Frontal cortex (tissue), 4 donors: Measurements from ENCODE around the gene SHH. TPM values are rescaled to one million over a fixed set of nuclear protein-coding genes. Genes with fewer than 3 reads are reported as not detected.

ENCODE experiments used
- DNase-seq, 2 donors: peaks; one replicate each; pipeline ENCODE4 v3.0.0; 2012; ENCODE audit warnings: low spot score in 2 of 2
- FAIRE-seq: peaks from 2 replicates; lab custom pipeline; 2012; peaks lifted over from hg19 to GRCh38; lab: Jason Lieb, UNC
- total RNA-seq: library from RNA; depleted of rRNA; stranded (reverse); fragments of >200 nt; gene quantifications from one replicate; pipeline ENCODE4 v1.2.3, GENCODE V29; 2014
- donor health status: control.
- donor health status: control.
- donor health status: control.

The SHH gene
- total RNA-seq, 1 donor from 2014 or later = 1.6 TPM

DNA sequence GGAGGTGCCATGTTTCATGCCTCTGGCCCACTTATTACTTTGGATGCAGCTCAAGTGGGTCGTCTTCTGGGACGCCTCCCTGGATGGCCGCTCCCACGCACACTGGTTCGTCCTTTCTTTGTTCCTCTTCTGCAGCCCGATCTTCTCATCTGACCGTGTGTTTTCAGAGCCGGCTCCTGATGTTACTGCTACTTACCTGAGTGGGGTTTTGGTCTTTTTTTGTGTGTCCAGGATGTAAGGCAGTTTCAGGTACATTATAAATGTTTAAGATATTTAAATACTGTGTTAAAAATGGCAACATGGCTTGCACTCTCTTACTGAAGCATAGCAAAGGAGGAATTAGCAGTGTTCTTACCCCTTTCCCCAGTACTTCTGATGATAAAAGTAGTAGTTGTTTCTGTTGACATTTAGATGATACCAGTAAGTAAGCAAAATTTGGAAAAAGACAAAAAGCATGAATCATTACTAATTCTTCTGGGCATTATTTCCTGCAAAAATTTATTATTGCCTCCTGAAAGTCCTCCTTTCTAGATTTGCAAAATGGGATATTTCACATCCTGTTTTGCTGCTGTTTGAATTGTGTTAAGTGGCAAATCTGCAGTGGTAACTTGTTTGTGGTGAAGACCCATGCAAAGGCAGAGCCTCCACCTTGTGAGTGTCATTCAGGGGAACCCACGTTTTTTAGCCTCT, 59.4 kb downstream of the SHH start:
- no peak for FAIRE-seq
- no peak for DNase-seq

DNA sequence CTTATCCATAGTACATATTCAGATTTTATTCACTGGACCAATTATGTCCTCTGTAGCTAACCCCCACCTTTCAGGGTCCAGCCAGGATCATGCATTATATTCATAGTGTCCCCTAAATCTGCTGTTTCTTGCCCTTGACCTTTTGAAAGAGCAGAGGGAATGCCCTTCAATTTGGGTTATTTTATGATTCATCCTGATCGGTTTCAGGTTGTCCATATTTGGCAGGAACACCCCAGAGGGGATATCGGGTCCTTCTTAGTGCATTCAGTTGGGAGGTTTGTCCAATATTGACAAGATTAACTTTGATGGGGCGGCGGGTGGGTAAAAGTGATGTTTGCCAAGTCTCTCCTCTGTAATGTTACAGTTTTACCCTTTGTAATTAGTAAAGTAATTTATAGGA, 60.9 kb downstream of the SHH start:
- FAIRE-seq (no peak), DNase-seq (no peak)

DNA sequence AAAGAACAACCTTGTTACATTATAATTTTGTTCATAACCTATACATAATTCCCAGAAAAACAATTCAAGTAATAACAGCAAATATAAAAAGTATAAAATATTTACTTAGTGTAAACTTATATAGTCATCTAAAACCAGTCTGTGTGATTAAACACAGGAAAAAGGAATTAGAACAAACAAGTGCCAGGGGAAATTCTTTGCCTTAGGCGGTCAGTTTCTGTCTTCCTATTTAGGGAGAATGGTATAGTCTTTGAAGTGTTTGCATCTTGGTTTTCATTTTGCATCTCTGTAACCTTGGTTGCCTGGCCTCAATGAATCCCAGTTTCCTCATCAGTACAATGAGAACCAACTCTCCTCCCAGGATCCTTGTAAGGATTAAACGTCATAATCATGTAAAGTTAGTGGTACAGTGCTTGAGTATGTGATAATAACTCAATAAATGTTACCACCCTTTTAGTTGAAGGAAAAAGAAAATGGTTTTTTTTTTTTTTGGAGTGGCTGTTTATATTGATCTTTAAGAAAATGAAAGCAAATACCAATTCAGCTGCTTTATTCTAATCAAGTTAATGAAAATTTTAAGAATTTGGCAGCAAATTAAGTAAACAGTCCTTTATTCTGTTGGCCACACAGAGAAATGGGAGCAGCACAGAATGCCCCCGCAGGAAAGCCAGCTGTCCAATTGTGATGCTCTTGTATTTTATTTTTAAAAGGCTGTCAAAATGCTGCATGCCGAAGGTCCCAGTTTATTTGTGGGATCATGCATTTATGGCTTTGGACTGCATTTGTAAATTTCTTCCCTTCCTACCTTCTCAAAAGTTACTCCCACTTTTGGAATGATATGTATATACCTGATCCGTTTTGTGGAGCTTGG, 61.8 kb downstream of the SHH start:
- FAIRE-seq (no peak), DNase-seq (no peak)

Other genes starting within 250 kb of the SHH start
- 44.4 TPM for gene RBM33, start 167.8 kb downstream of the SHH start, total RNA-seq